Smooth muscle cell (in vitro differentiated cells): Measurements from ENCODE around the gene TLR1. TPM values are rescaled to one million over a fixed set of nuclear protein-coding genes. Genes with fewer than 3 reads are reported as not detected.

ENCODE experiments used
- DNase-seq: peaks from one replicate; lab custom pipeline; 2025; ENCODE audit not compliant: unreplicated experiment; lab: John Stamatoyannopoulos, UW
- H2AFZ ChIP-seq: fragments of 200-600 bp; sonication (generic); 2 replicates; pipeline ENCODE4 v1.6.0; 2016; ENCODE audit warnings: antibody characterized with exemption, low read depth, mild to moderate bottlenecking
- H3F3A ChIP-seq: fragments of 200-600 bp; sonication (generic); 2 replicates; pipeline ENCODE4 v1.6.0; 2017; ENCODE audit warnings: antibody characterized with exemption, low read depth
- H3K27ac ChIP-seq: fragments of 200-600 bp; sonication (generic); 2 replicates; pipeline ENCODE4 v1.5.1; 2016; ENCODE audit warnings: low read depth, mild to moderate bottlenecking
- H3K27me3 ChIP-seq: fragments of 200-600 bp; sonication (generic); 2 replicates; pipeline ENCODE4 v1.6.1; 2016; ENCODE audit warnings: low read depth, mild to moderate bottlenecking
- H3K36me3 ChIP-seq: fragments of 200-600 bp; sonication (generic); 2 replicates; pipeline ENCODE4 v1.5.1; 2016; ENCODE audit warnings: low read depth
- H3K4me1 ChIP-seq: fragments of 200-600 bp; sonication (generic); 2 replicates; pipeline ENCODE4 v1.5.1; 2016; ENCODE audit warnings: low read depth
- H3K4me2 ChIP-seq: fragments of 200-600 bp; sonication (generic); 2 replicates; pipeline ENCODE4 v1.6.0; 2016; ENCODE audit warnings: mild to moderate bottlenecking
- H3K4me3 ChIP-seq: fragments of 200-600 bp; sonication (generic); 2 replicates; pipeline ENCODE4 v1.5.1; 2016; ENCODE audit warnings: mild to moderate bottlenecking
- H3K79me2 ChIP-seq: fragments of 200-600 bp; sonication (generic); 2 replicates; pipeline ENCODE4 v1.6.0; 2016; ENCODE audit warnings: low read depth, mild to moderate bottlenecking
- H3K9ac ChIP-seq: fragments of 200-600 bp; sonication (generic); 2 replicates; pipeline ENCODE4 v1.6.0; 2016; ENCODE audit warnings: low read depth
- H3K9me3 ChIP-seq: fragments of 200-600 bp; sonication (generic); replicated peaks from 2 replicates; pipeline ENCODE4 v1.5.1; 2016; ENCODE audit warnings: low read depth
- H4K20me1 ChIP-seq: fragments of 200-600 bp; sonication (generic); 2 replicates; pipeline ENCODE4 v1.6.0; 2016; ENCODE audit warnings: low read depth
- CTCF ChIP-seq: fragments of 200-600 bp; sonication (generic); IDR thresholded peaks from 2 replicates; pipeline ENCODE4 v1.5.1; 2017; ENCODE audit warnings: borderline replicate concordance, mild to moderate bottlenecking, antibody characterized with exemption; ENCODE audit not compliant: insufficient read depth, poor library complexity, severe bottlenecking
- WGBS: methylation state at CpG from one replicate; pipeline ENCODE4 v1.1.7; 2016; ENCODE audit warnings: low lambda C conversion rate; 5-methylcytosine and 5-hydroxymethylcytosine counted together
- polyA plus RNA-seq: library from polyadenylated mRNA; unstranded; fragments of >200 nt; fragmentation: Nextera tagmentation; extraction: Ambion mirVana; gene quantifications from 2 replicates; pipeline ENCODE4 v1.2.1, GENCODE V29; 2016
- total RNA-seq: library from RNA; depleted of rRNA; stranded (reverse); fragments of >200 nt; gene quantifications from 2 replicates; pipeline ENCODE4 v1.2.3, GENCODE V29; 2014

The TLR1 gene
- total and polyA plus RNA-seq, 2 experiments from 2014 or later = 0.54 to 2.0 TPM

- DNase-seq = peak; percentile 66
- Histone ChIP-seq H3K36me3 (no peaks in the 10 kb centered on the region), H3K79me2 (no peaks in the 10 kb centered on the region), H4K20me1 (no peaks in the 10 kb centered on the region), H3K4me2 (peak overlapping the region; percentile 72), H3K4me1 (peaks cover 9% of the 10 kb centered on the region), H3K27me3 (no peaks in the 10 kb centered on the region), H3K27ac (peak overlapping the region; percentile 71), H3K9me3 (no peaks in the 10 kb centered on the region), H3F3A (peaks cover 14% of the 10 kb centered on the region), H3K4me3 (peak overlapping the region; percentile 10), H3K9ac (no peak overlapping the region), H2AFZ (no peak overlapping the region)
- no peak for TF ChIP-seq CTCF
- 28% methylated on average over 18 of the region's 19 CpGs for WGBS
Measured at GRCh38 chr4:38752941-38753806, 51.4 kb downstream of the TLR1 start.

- no peak overlapping the region for H2AFZ ChIP-seq
- 51% methylated on average over 8 of the region's 8 CpGs for WGBS
- H3K27me3 ChIP-seq = no peaks in the 10 kb centered on the region
- no peak overlapping the region for H3K9ac ChIP-seq
- H3K36me3 ChIP-seq = no peaks in the 10 kb centered on the region
- H3K79me2 ChIP-seq = no peaks in the 10 kb centered on the region
- H3F3A ChIP-seq = peaks cover 14% of the 10 kb centered on the region
- no peaks in the 10 kb centered on the region for H3K9me3 ChIP-seq
- H3K4me1 ChIP-seq = peaks cover 9% of the 10 kb centered on the region
- DNase-seq = no peak
- peak overlapping the region; percentile 10 for H3K4me3 ChIP-seq
- no peaks in the 10 kb centered on the region for H4K20me1 ChIP-seq
- no peak for TF ChIP-seq CTCF
- peak overlapping the region; percentile 72 for H3K4me2 ChIP-seq
- H3K27ac ChIP-seq = peak overlapping the region; percentile 71
Measured at GRCh38 chr4:38752372-38752940, 52.1 kb downstream of the TLR1 start.

GRCh38 chr4:38751341-38752010 lies 53.1 kb downstream of the TLR1 start:
- no peaks in the 10 kb centered on the region for H3K9me3 ChIP-seq
- 86% methylated on average over 13 of the region's 13 CpGs for WGBS
- peaks cover 9% of the 10 kb centered on the region for H3K4me1 ChIP-seq
- peak overlapping the region; percentile 72 for H3K4me2 ChIP-seq
- H3F3A ChIP-seq = peaks cover 14% of the 10 kb centered on the region
- no peaks in the 10 kb centered on the region for H3K79me2 ChIP-seq
- no peak overlapping the region for H3K9ac ChIP-seq
- no peak overlapping the region for H3K27ac ChIP-seq
- no peak overlapping the region for H2AFZ ChIP-seq
- DNase-seq = no peak
- TF ChIP-seq CTCF = no peak
- peaks cover 4% of the 10 kb centered on the region for H3K36me3 ChIP-seq
- H3K4me3 ChIP-seq = no peak overlapping the region
- no peaks in the 10 kb centered on the region for H3K27me3 ChIP-seq
- H4K20me1 ChIP-seq = no peaks in the 10 kb centered on the region
